GM13976 (cell line): ENCODE results near the gene SDHB.

ENCODE experiments used
- DNase-seq: peaks from one replicate; pipeline ENCODE4 v3.0.0; 2012; ENCODE audit warnings: low spot score
- CTCF ChIP-seq: IDR thresholded peaks from 2 replicates; pipeline ENCODE4 v1.5.1; 2012; ENCODE audit warnings: borderline replicate concordance, mild to moderate bottlenecking; ENCODE audit not compliant: insufficient read depth; ENCODE audit errors: extremely low read depth, missing control alignments, control extremely low read depth
- in situ Hi-C: fragments of 300-500 bp; cut with MboI; formaldehyde crosslinking; loops from one replicate; pipeline ENCODE4 v1.12.0; 2022; ENCODE audit warnings: low sequenced_read_pairs, mixed read lengths, inconsistent platforms; ENCODE audit not compliant: unreplicated experiment

Gene SDHB

GRCh38 chr1:16971341-16972188 lies 82.3 kb downstream of the SDHB start:
- TF ChIP-seq CTCF = no peak
- in situ Hi-C loops = no loop called here
- DNase-seq = no peak

GRCh38 chr1:16970132-16970910 lies 83.5 kb downstream of the SDHB start:
- in situ Hi-C loops = no loop called here
- TF ChIP-seq CTCF = no peak
- no peak for DNase-seq

GRCh38 chr1:16969651-16970050 lies 84.2 kb downstream of the SDHB start:
- in situ Hi-C loops = loop anchor here (10.0 kb wide), 1 partner anchor 75 kb away; no protein-coding TSS in a partner anchor
- no peak for DNase-seq
- no peak for TF ChIP-seq CTCF

- TF ChIP-seq CTCF = no peak
- in situ Hi-C loops = loop anchor here (10.0 kb wide), 1 partner anchor 76 kb away; no protein-coding TSS in a partner anchor
Measured at GRCh38 chr1:16969057-16969611, 84.7 kb downstream of the SDHB start.

More at GRCh38 chr1:16969057-16969611, 84.7 kb downstream of the SDHB start:
- no peak for DNase-seq
